HAP-1 (cell line): ENCODE results near the gene IL34.
A peak's percentile ranks its signal among the peaks of the same experiment; 100 is the strongest.

ENCODE experiments used
- DNase-seq, 2 experiments: peaks; one replicate each; pipeline ENCODE4 v3.0.0-alpha.2; 2016 to 2020; ENCODE audit warnings: low spot score in 2 of 2
- H3K27me3 ChIP-seq: fragments of 250-450 bp; sonication (Bioruptor Pico); 2 replicates; pipeline ENCODE4 v1.5.1; 2020; ENCODE audit warnings: low read depth, mild to moderate bottlenecking, moderate library complexity
- H3K36me3 ChIP-seq: fragments of 250-450 bp; sonication (Bioruptor Pico); replicated peaks from 2 replicates; pipeline ENCODE4 v1.5.1; 2020; ENCODE audit warnings: mild to moderate bottlenecking
- H3K4me1 ChIP-seq: fragments of 250-450 bp; sonication (Bioruptor Pico); 2 replicates; pipeline ENCODE4 v1.5.1; 2020; ENCODE audit warnings: mild to moderate bottlenecking
- H3K4me3 ChIP-seq: fragments of 250-450 bp; sonication (Bioruptor Pico); 2 replicates; pipeline ENCODE4 v1.5.1; 2020; ENCODE audit warnings: mild to moderate bottlenecking, moderate library complexity
- H3K9me3 ChIP-seq: fragments of 250-450 bp; sonication (Bioruptor Pico); 2 replicates; pipeline ENCODE4 v1.5.1; 2020; ENCODE audit warnings: mild to moderate bottlenecking, moderate library complexity
- in situ Hi-C: fragments of 300-500 bp; cut with MboI; formaldehyde crosslinking; loops from 3 replicates; pipeline ENCODE4 v1.14.3; 2020; ENCODE audit warnings: low sequenced_read_pairs, inconsistent platforms, mixed read lengths

Gene IL34

GRCh38 chr16:70680495-70681381, 34.4 kb downstream of the IL34 start:
- no peak overlapping the region for H3K4me3 ChIP-seq
- no peak for DNase-seq
- H3K36me3 ChIP-seq, result peaks cover 36% of the 10 kb centered on the region
- no peaks in the 10 kb centered on the region for H3K9me3 ChIP-seq
- H3K4me1 ChIP-seq, result no peaks in the 10 kb centered on the region
- in situ Hi-C loops, result no loop called here
- H3K27me3 ChIP-seq, result no peaks in the 10 kb centered on the region

DNA sequence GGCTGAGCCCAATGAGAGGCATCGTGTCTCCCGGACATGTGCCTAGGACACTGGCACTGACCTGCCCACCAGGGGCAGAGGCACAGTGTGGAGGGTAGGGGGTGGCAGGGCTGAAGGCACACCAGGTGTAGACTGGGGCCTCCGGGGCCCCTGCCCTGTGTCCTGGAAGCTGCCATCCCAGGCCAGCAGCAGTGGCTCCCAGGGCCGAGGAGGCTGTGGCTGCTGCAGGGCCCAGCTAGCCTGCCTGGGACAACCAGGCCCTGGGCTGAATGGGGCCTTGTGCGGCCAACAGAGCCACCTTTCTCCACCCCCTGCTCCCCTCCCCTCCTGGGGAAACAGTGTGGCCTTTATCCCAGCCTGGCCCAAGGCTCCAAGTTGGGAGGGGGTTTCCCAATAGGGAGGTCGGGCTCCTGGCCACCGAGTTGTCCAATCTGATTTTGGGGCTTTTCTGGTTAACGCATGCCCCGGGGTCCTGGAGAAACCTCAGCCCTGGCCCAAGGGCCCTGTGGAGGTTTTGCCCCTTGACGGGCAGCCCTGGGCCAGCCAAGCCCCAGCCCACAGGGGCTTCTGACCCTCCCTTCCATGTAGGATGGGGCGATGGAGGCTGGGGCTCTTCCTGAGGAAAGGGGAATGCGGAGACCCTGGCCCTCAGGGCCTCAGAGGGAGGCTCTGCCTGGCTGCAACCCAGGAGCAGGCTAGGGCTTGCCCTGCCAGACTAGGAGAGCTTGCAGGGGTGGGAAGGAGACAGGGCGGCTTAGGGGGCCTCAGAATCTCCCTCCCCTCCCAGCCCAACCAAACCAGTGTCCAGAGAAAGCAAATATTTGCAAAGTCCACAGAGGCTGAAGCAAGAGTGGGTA, 35.3 kb downstream of the IL34 start:
- in situ Hi-C loops, result no loop called here
- Histone ChIP-seq H3K4me1 (no peaks in the 10 kb centered on the region), H3K9me3 (no peaks in the 10 kb centered on the region), H3K27me3 (no peaks in the 10 kb centered on the region), H3K4me3 (no peak overlapping the region), H3K36me3 (peaks cover 29% of the 10 kb centered on the region)
- DNase-seq, result no peak

- H3K36me3 ChIP-seq, result peaks cover 24% of the 10 kb centered on the region
- H3K4me1 ChIP-seq, result no peaks in the 10 kb centered on the region; the same call in 1 of the 2 replicates
- in situ Hi-C loops, result no loop called here
Observed at GRCh38 chr16:70682239-70683145, 36.1 kb downstream of the IL34 start.

DNA sequence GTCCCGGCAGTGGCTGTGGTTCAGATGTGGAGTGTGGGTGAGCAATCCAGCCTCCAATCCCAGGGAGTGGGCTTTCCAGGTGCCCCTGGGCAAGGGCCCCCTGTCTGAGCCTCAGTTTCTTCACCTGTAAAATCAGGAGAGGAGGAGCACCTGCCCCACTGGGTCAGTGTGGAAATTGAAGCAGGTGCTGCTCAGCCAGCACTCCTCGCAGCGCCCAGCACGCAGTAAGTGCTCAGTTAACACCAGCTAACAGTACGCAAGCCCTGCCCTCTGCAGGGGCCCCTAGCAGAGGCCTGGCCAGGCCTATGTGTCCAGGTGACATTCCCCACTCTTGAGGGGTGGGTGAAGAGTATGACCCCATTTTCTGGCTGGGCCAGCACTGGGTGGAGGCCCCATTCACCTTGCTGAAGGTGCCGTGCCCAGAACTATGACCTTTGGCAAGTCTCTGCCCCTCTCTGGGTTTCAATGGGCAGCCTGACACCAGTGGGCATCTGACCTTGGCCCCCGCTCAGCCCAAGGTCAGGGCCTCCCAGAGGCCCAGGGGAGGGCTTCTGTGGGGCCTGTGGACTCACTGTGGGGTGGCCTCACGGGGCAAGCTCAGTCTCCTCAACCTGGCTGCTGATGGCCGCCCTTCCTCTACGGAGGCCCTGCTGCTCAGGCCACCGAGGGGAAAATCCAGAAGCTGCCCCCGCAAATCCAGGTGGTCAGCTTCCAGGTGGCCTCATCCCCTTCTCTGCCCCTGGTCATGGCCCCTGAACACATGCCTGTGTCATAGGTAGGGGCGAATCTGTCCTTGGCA, 37.0 kb downstream of the IL34 start:
- H3K27me3 ChIP-seq, result no peaks in the 10 kb centered on the region
- no peaks in the 10 kb centered on the region; the same call in 1 of the 2 replicates for H3K4me1 ChIP-seq
- peaks cover 17% of the 10 kb centered on the region for H3K36me3 ChIP-seq
- no peak for DNase-seq
- no peaks in the 10 kb centered on the region for H3K9me3 ChIP-seq
- in situ Hi-C loops, result no loop called here
- no peak overlapping the region for H3K4me3 ChIP-seq

More at GRCh38 chr16:70682239-70683145, 36.1 kb downstream of the IL34 start:
- Histone ChIP-seq H3K4me3 (no peak overlapping the region), H3K27me3 (no peaks in the 10 kb centered on the region), H3K9me3 (no peaks in the 10 kb centered on the region)
- no peak for DNase-seq

- no peaks in the 10 kb centered on the region; the same call in 1 of the 2 replicates for H3K4me1 ChIP-seq
- no peaks in the 10 kb centered on the region for H3K9me3 ChIP-seq
- H3K4me3 ChIP-seq, result peak overlapping the region; percentile 74
- in situ Hi-C loops, result no loop called here
- peaks cover 6% of the 10 kb centered on the region for H3K36me3 ChIP-seq
- no peaks in the 10 kb centered on the region for H3K27me3 ChIP-seq
- DNase-seq, result no peak
Observed at GRCh38 chr16:70684146-70685060, 38.0 kb downstream of the IL34 start.

DNA sequence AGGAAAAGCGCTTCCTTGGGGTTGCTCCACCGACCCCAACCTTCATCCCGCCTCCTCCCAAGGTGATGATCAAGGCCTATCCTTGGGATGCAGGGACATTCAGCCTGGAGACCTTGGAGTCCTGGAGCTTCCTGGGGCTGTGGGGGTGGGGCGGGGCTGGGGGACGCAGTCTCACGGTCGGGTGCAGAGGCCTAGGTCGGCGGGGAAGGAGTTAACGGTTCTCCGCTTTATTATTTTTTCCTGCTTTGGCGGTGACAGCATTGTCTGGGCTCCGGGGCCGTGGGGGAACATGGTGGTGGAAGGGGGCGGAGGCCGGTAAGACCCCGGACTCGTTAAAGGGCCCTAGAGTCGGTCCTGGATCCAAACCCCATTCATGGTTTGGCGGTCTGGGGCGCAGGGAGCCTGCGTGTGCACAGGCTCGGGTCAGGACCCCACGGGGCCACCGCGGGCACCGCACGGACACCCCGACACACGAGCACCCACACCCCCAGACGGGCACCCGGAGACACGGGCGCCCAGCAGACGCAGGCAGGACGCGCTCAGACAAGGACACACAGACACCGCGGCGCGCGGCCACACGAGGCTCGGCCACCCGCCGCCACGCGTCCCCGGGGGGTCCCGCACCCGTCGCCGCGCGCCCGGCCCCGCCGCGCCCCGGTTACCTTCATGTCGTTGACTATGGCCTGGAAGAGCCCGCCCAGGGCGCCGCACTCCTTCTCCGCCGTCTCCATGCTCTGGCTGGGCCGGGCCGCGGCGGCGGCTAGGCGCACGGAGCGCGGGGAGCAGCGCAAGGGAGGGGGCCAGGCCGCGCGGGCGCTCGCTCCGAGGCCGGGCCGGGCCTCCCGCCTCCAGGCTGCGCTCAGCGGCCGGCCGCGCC, 38.9 kb downstream of the IL34 start:
- Histone ChIP-seq H3K27me3 (no peaks in the 10 kb centered on the region), H3K4me3 (peak overlapping the region; percentile 74), H3K4me1 (no peaks in the 10 kb centered on the region; the same call in 1 of the 2 replicates), H3K9me3 (no peaks in the 10 kb centered on the region), H3K36me3 (peaks cover 2% of the 10 kb centered on the region)
- in situ Hi-C loops, result no loop called here
- DNase-seq, result peak in 1 of 2 experiments; percentile 42

- in situ Hi-C loops, result no loop called here
- H3K27me3 ChIP-seq, result no peaks in the 10 kb centered on the region
- H3K36me3 ChIP-seq, result no peaks in the 10 kb centered on the region
- DNase-seq, result peak; percentile 71 to 91
- no peaks in the 10 kb centered on the region; the same call in 1 of the 2 replicates for H3K4me1 ChIP-seq
- peak within 1 kb of the TSS; percentile 74 for H3K4me3 ChIP-seq
- no peaks in the 10 kb centered on the region for H3K9me3 ChIP-seq
Observed at GRCh38 chr16:70685938-70686375, 39.6 kb downstream of the IL34 start, which contains the start of gene MTSS2. Gene MTSS2, minus strand, starts transcription at chr16:70686053. Its CDS starts 262 bp downstream, at chr16:70685791.

GRCh38 chr16:70686376-70687101, 40.2 kb downstream of the IL34 start:
- no peak for DNase-seq
- no peaks in the 10 kb centered on the region; the same call in 1 of the 2 replicates for H3K4me1 ChIP-seq
- H3K4me3 ChIP-seq, result peak overlapping the region; percentile 23
- no peaks in the 10 kb centered on the region for H3K36me3 ChIP-seq
- no peaks in the 10 kb centered on the region for H3K9me3 ChIP-seq
- H3K27me3 ChIP-seq, result no peaks in the 10 kb centered on the region
- in situ Hi-C loops, result no loop called here

- in situ Hi-C loops, result no loop called here
- H3K4me3 ChIP-seq, result no peak overlapping the region
- H3K9me3 ChIP-seq, result no peaks in the 10 kb centered on the region
- no peaks in the 10 kb centered on the region; the same call in 1 of the 2 replicates for H3K4me1 ChIP-seq
- H3K27me3 ChIP-seq, result no peaks in the 10 kb centered on the region
- H3K36me3 ChIP-seq, result no peaks in the 10 kb centered on the region
- no peak for DNase-seq
Observed at GRCh38 chr16:70687102-70687511, 40.7 kb downstream of the IL34 start.

DNA sequence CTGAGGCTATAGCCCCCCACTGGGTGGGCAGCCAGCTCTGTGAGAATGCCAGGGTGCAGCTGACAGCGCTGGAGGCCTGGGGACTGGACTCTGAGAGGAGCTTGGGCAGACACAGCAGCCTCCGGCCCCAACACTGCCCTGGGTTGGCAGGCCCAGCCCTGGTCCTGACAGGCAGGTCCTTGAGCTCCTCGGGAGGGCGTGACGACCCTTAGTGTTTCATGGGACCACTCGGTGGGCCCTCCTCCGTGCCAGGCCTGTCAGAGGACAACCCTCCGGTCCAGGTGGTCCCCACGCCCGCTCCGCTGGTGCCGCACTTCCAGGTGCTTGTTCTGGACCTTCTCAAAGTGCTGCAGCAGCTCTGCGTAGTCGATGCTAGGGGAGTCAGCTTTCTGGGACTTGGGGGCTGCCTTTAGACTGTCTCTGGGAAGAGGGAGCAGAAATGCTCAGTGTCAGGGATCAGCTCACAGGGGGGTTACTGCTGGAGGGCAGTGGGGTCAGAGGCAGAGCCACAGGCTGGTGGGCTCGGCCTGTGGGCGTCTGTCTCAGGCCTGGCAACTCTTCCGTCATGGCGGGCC, 41.4 kb downstream of the IL34 start:
- H3K36me3 ChIP-seq, result no peaks in the 10 kb centered on the region
- in situ Hi-C loops, result no loop called here
- no peaks in the 10 kb centered on the region for H3K27me3 ChIP-seq
- H3K4me1 ChIP-seq, result no peaks in the 10 kb centered on the region; the same call in 1 of the 2 replicates
- H3K4me3 ChIP-seq, result no peak overlapping the region
- no peak for DNase-seq
- no peaks in the 10 kb centered on the region for H3K9me3 ChIP-seq
